Measurements from ENCODE around the gene CDH4. TPM values are rescaled to one million over a fixed set of nuclear protein-coding genes. Genes with fewer than 3 reads are reported as not detected.

The CDH4 gene
- total and polyA plus RNA-seq, 2 of the 4 experiments (the other 2 are of a cell fraction) = 1.6 to 3.5 TPM

GRCh38 chr20:61359254-61359653 lies 107.2 kb downstream of the CDH4 start:
- H3K9me3 ChIP-seq (ENCODE audit: control insufficient read depth, insufficient read depth, low read length) = no peaks in the 10 kb centered on the region; the same call in 1 of the 2 replicates
- H3K14ac ChIP-seq (replicated peaks; ENCODE audit: low read depth, low read length) = no peak overlapping the region
- ChIA-PET POLR2A (ENCODE audit: unreplicated experiment) (no interaction called here), CTCF (interaction anchor here (1.1 kb wide), 1 partner anchor 11 kb away, joined by 3 read pairs; no protein-coding TSS in a partner anchor)
- no peak; the same call in 1 of the 2 replicates for ATAC-seq (ENCODE audit: low read depth)
- no peak overlapping the region for H3K4me2 ChIP-seq (ENCODE audit: low read depth, low read length)
- H4K20me1 ChIP-seq (ENCODE audit: insufficient read depth, low read length) = no peaks in the 10 kb centered on the region; the same call in 1 of the 2 replicates
- H3K23ac ChIP-seq (ENCODE audit: low read depth, low read length) = no peak overlapping the region
- H2AK9ac ChIP-seq (replicated peaks; ENCODE audit: low read depth, low read length, poor library complexity) = no peak overlapping the region
- H4K91ac ChIP-seq (ENCODE audit: insufficient read depth, low read depth, low read length) = no peak overlapping the region
- no peak overlapping the region for H2BK20ac ChIP-seq (ENCODE audit: low read depth, low read length)
- no peak overlapping the region for H3K56ac ChIP-seq (ENCODE audit: extremely low read depth, insufficient read depth, low read length)
- H3K18ac ChIP-seq (ENCODE audit: low read depth, low read length) = no peak overlapping the region
- no peak overlapping the region for H2AK5ac ChIP-seq (ENCODE audit: low read depth, low read length)
- H4K5ac ChIP-seq (ENCODE audit: low read depth, low read length) = no peak overlapping the region
- H2BK120ac ChIP-seq (ENCODE audit: low read depth, low read length) = no peak overlapping the region
- no peaks in the 10 kb centered on the region for H3K9me1 ChIP-seq (ENCODE audit: insufficient read depth, low read length)
- H3K4me1 ChIP-seq (ENCODE audit: control insufficient read depth, insufficient read depth, low read length) = no peaks in the 10 kb centered on the region
- TF ChIP-seq BHLHE40 (IDR thresholded peaks at IDR 0.05; ENCODE audit: low read depth, low read length) (no peak), POLR2A (IDR thresholded peaks at IDR 0.05; ENCODE audit: low read depth, low read length) (no peak), SMC3 (IDR thresholded peaks at IDR 0.05; ENCODE audit: low read depth, low read length) (no peak), NFE2L2 (IDR thresholded peaks at IDR 0.05; ENCODE audit: low read depth, low read length) (no peak), CTCF (conservative IDR thresholded peaks at IDR 0.05; ENCODE audit: low read depth, low read length) (no peak), FOS (IDR thresholded peaks at IDR 0.05; ENCODE audit: low read depth, low read length) (no peak), RFX5 (IDR thresholded peaks at IDR 0.05; ENCODE audit: low read depth, low read length) (no peak), MXI1 (IDR thresholded peaks at IDR 0.05; ENCODE audit: borderline replicate concordance, low read depth, low read length) (no peak), RCOR1 (IDR thresholded peaks at IDR 0.05; ENCODE audit: insufficient replicate concordance, low read length) (no peak), MAZ (IDR thresholded peaks at IDR 0.05; ENCODE audit: borderline replicate concordance, low read depth, low read length) (no peak), CEBPB (IDR thresholded peaks at IDR 0.05; ENCODE audit: low read depth, low read length) (no peak), RAD21 (IDR thresholded peaks at IDR 0.05; ENCODE audit: low read length) (no peak), CHD1 (IDR thresholded peaks at IDR 0.05; ENCODE audit: low read depth, low read length) (no peak), USF2 (IDR thresholded peaks at IDR 0.05; ENCODE audit: low read depth, low read length) (no peak), MAFK (IDR thresholded peaks at IDR 0.05; ENCODE audit: low read depth, low read length) (no peak)
- TF ChIP-seq, protein P1, sequence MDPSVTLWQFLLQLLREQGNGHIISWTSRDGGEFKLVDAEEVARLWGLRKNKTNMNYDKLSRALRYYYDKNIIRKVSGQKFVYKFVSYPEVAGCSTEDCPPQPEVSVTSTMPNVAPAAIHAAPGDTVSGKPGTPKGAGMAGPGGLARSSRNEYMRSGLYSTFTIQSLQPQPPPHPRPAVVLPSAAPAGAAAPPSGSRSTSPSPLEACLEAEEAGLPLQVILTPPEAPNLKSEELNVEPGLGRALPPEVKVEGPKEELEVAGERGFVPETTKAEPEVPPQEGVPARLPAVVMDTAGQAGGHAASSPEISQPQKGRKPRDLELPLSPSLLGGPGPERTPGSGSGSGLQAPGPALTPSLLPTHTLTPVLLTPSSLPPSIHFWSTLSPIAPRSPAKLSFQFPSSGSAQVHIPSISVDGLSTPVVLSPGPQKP (IDR thresholded peaks at IDR 0.05; ENCODE audit: borderline replicate concordance, low read depth, low read length) = no peak
- in situ Hi-C loops (cut with MboI; ENCODE audit: low sequenced_read_pairs) (no loop called here), intact Hi-C loops (cut with micrococcal nuclease) (no loop called here), dilution Hi-C loops (cut with HindIII; ENCODE audit: low sequenced_read_pairs, unreplicated experiment) (no loop called here)
- H3K36me3 ChIP-seq (ENCODE audit: control insufficient read depth, insufficient read depth, low read length) = no peaks in the 10 kb centered on the region
- H4K8ac ChIP-seq (ENCODE audit: low read depth in 2 of 2, low read length in 2 of 2) = no peak overlapping the region
- BruUV-seq (replicated peaks) = no TSS peak
- H3K27ac ChIP-seq (ENCODE audit: insufficient read depth, low read length) = no peak overlapping the region
- no peak overlapping the region for H2AFZ ChIP-seq (replicated peaks; ENCODE audit: low read length, poor library complexity)
- no CpG with 5 or more reads among the region's 17 CpGs for WGBS, 2 experiments (ENCODE audit: extremely low coverage in 2 of 2, insufficient read length in 1 of 2)
- H3K27me3 ChIP-seq (ENCODE audit: control insufficient read depth, insufficient read depth, low read length) = no peaks in the 10 kb centered on the region; the same call in 1 of the 2 replicates
- no peaks in the 10 kb centered on the region for H3K79me1 ChIP-seq (ENCODE audit: low read depth in 1 of 2, low read length in 2 of 2)
- no peak overlapping the region for H2BK5ac ChIP-seq (ENCODE audit: low read depth, low read length, poor library complexity, severe bottlenecking)
- no peak overlapping the region for H2BK15ac ChIP-seq (ENCODE audit: low read depth, low read length)
- no peak overlapping the region for H3K4ac ChIP-seq (ENCODE audit: low read depth, low read length)
- no peak for DNase-seq
- H3K4me3 ChIP-seq (ENCODE audit: insufficient read depth, low read depth, low read length) = no peak overlapping the region
- H3K9ac ChIP-seq (ENCODE audit: low read depth, low read length) = no peak overlapping the region

All from IMR-90 (cell line).